Colonic mucosa (tissue), 4 donors: ENCODE measurements around the gene GM2A. TPM values are rescaled to one million over a fixed set of nuclear protein-coding genes. Genes with fewer than 3 reads are reported as not detected.

Experiments used
- DNase-seq: peaks from one replicate; pipeline ENCODE4 v3.0.0-alpha.2; 2020
- H3K27ac ChIP-seq: fragments of 200-600 bp; one replicate; pipeline ENCODE4 v1.8.0; 2021
- H3K27me3 ChIP-seq: fragments of 200-600 bp; one replicate; pipeline ENCODE4 v1.8.0; 2021
- H3K36me3 ChIP-seq: fragments of 200-600 bp; one replicate; pipeline ENCODE4 v1.8.0; 2021
- H3K4me1 ChIP-seq: fragments of 200-600 bp; one replicate; pipeline ENCODE4 v1.8.0; 2021; ENCODE audit warnings: mild to moderate bottlenecking
- H3K4me3 ChIP-seq: fragments of 200-600 bp; one replicate; pipeline ENCODE4 v1.8.0; 2021
- H3K9ac ChIP-seq, 2 donors: one replicate each; pipeline ENCODE4 v1.7.0; 2013; ENCODE audit warnings: control low read depth in 2 of 2, low read depth in 2 of 2, low read length in 2 of 2
- H3K9me3 ChIP-seq: fragments of 200-600 bp; one replicate; pipeline ENCODE4 v1.8.0; 2021
- intact Hi-C: fragments of 100-400 bp; cut with DNase I; formaldehyde crosslinking; loops from one replicate; pipeline ENCODE4 v1.14.1; 2022
- total RNA-seq, 2 donors: library from RNA; stranded (reverse); fragmentation: NEBNext Ultra II Directional in 1 of 2; extraction: Animal tissue kit (Norgen Biotek cat#: 25700) in 1 of 2; gene quantifications; one replicate each; pipeline ENCODE4 v1.2.1, GENCODE V29; 2021
- TF ChIP-seq, protein P1 (sequence below): fragments of 200-600 bp; IDR thresholded peaks from one replicate; pipeline ENCODE4 v1.8.0; 2022; ENCODE audit warnings: antibody characterized with exemption, mild to moderate bottlenecking
- donor health status: healthy.
- donor health status: DM: no; HTN: no; CAD: no.
- donor health status: DM: no; HTN: no; CAD: no.

Gene GM2A
- total RNA-seq, 2 donors from 2014 or later: 22.0 to 27.2 TPM

DNA sequence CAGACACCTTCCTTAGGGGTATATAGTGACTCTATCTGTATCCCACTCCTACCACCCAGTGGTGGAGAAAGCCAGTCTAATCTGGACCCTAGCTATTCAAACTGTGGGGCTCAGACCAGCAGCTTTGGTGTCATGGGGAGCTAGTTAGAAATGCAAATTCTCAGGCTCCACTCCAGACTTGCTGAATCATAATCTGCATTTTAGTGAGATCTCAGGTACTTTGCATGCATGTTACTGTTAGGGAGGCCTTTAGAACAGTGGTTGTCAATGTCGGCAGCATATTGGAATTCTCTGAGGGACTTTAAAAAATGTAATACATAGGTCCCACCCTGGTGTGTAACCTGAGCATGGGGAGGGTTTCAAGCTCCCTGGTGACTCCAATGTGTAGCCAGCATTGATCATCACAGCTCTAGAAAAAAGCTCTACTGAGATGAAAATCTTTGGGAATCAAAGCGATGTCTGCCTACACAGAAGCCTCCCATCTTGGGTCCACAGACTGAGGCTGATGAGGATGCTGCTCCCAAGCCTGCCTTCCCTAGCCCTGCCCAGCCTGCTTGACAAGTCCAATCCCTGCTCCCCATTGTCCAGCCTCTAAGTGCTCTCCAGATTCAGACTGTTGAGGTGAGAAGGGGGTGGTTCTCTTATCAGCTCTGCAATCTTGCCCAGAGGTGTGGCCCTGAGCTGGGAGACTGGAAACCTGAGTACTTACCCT is 11.9 kb upstream of the GM2A start:
- no peaks in the 10 kb centered on the region for H3K27me3 ChIP-seq
- H3K4me1 ChIP-seq: no peaks in the 10 kb centered on the region
- no peak overlapping the region for H3K4me3 ChIP-seq
- no peak overlapping the region for H3K27ac ChIP-seq
- DNase-seq: no peak
- no peaks in the 10 kb centered on the region for H3K9me3 ChIP-seq
- TF ChIP-seq, protein P1, sequence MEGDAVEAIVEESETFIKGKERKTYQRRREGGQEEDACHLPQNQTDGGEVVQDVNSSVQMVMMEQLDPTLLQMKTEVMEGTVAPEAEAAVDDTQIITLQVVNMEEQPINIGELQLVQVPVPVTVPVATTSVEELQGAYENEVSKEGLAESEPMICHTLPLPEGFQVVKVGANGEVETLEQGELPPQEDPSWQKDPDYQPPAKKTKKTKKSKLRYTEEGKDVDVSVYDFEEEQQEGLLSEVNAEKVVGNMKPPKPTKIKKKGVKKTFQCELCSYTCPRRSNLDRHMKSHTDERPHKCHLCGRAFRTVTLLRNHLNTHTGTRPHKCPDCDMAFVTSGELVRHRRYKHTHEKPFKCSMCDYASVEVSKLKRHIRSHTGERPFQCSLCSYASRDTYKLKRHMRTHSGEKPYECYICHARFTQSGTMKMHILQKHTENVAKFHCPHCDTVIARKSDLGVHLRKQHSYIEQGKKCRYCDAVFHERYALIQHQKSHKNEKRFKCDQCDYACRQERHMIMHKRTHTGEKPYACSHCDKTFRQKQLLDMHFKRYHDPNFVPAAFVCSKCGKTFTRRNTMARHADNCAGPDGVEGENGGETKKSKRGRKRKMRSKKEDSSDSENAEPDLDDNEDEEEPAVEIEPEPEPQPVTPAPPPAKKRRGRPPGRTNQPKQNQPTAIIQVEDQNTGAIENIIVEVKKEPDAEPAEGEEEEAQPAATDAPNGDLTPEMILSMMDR: no peak
- intact Hi-C loops: no loop called here
- no peaks in the 10 kb centered on the region for H3K36me3 ChIP-seq
- H3K9ac ChIP-seq: no peak overlapping the region

DNA sequence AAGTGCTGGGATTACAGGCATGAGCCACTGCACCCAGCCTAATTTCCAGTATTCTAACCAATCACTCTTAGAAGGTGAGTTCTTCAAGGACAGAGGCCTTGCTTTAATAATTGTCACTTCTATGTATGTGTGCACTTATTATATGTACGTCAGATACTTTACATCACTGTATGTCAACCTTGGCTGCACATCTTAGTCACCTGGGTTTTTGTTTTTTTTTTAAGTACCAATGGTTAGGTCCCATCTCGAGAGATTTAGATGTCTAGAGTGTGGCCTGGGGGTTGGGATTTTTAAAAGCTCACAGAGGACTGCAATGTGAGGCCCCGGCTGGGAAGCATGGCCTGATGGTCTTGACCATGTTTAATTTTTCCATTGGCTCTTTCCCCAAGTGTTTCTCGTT is 9.9 kb upstream of the GM2A start:
- intact Hi-C loops: no loop called here
- no peak for DNase-seq
- no peaks in the 10 kb centered on the region for H3K4me1 ChIP-seq
- TF ChIP-seq, protein P1: no peak
- H3K9me3 ChIP-seq: no peaks in the 10 kb centered on the region
- H3K4me3 ChIP-seq: no peak overlapping the region
- no peaks in the 10 kb centered on the region for H3K36me3 ChIP-seq
- no peak overlapping the region for H3K9ac ChIP-seq
- no peaks in the 10 kb centered on the region for H3K27me3 ChIP-seq
- no peak overlapping the region for H3K27ac ChIP-seq

DNA sequence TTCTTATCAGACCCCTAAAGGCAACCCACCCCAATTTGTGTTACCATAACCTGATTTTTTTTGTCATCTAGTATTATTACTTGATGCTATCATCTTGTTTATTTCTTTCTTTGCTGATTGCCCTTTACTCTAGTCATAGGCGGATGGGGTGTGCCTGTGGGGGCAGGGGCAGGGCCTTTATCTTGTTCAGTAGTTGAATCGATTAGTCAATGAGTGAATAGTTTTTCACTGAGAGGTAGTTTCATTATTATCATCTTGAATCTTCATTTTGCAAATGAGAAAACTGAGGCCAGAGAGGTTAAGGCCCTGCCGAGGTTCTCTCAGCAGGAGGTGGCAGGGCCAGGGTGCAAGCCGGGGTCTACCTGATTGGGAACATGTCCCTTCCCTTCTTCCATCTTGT is 9.4 kb upstream of the GM2A start:
- no peaks in the 10 kb centered on the region for H3K4me1 ChIP-seq
- H3K36me3 ChIP-seq: no peaks in the 10 kb centered on the region
- H3K27ac ChIP-seq: no peak overlapping the region
- no peak overlapping the region for H3K9ac ChIP-seq
- no peak for DNase-seq
- TF ChIP-seq, protein P1: no peak
- no peaks in the 10 kb centered on the region for H3K27me3 ChIP-seq
- intact Hi-C loops: no loop called here
- H3K9me3 ChIP-seq: no peaks in the 10 kb centered on the region
- H3K4me3 ChIP-seq: no peak overlapping the region

DNA sequence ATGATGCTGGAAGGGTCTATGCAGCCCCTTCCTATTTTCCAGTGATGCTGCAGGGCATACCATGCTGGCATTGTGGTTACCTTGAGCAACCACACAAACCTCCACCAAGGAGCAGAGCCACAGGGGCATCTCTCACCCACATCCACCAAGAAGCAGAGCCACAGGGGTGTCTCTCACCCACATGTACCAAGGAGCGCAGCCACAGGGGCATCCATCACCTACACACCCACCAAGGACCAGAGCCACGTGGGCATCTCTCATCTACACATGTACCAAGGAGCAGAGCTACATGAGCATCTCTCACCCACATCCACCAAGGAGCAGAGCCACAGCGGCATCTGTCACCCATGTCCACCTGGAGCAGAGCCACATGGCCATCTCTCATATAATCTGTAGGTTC is 8.8 kb upstream of the GM2A start:
- H3K9me3 ChIP-seq: no peaks in the 10 kb centered on the region
- intact Hi-C loops: no loop called here
- no peak overlapping the region for H3K4me3 ChIP-seq
- no peak for DNase-seq
- no peaks in the 10 kb centered on the region for H3K36me3 ChIP-seq
- H3K27ac ChIP-seq: no peak overlapping the region
- H3K4me1 ChIP-seq: no peaks in the 10 kb centered on the region
- TF ChIP-seq, protein P1: no peak
- no peak overlapping the region for H3K9ac ChIP-seq
- H3K27me3 ChIP-seq: no peaks in the 10 kb centered on the region

DNA sequence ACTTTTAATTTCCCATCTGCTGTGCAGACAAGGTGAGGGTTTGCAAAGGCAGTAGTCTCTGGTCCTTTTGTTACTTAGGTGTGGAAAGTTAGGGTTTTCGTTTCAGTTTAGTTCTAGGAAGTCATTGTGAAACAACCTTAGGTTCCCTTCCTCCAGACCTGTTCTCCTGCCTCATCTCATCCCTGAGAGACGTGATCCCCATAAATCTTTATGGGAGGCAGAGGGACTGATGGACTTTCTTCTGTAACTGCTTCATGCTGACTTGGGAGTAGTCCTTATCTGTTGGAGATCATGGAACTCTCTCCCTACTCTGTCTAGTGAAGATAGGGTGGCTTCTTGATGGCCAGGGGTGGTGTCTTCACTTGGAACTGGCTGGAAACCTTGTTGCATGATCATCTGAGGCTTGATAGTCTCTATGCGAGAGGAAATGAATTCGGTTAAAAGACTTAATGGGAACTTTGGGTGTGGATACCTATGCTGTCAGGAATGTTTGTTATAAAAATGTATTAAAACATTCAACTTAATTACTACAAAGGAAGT is 7.2 kb upstream of the GM2A start:
- no peak for DNase-seq
- intact Hi-C loops: no loop called here
- no peak overlapping the region for H3K4me3 ChIP-seq
- H3K36me3 ChIP-seq: no peaks in the 10 kb centered on the region
- TF ChIP-seq, protein P1: no peak
- H3K27ac ChIP-seq: no peak overlapping the region
- no peaks in the 10 kb centered on the region for H3K9me3 ChIP-seq
- H3K27me3 ChIP-seq: no peaks in the 10 kb centered on the region
- no peaks in the 10 kb centered on the region for H3K4me1 ChIP-seq
- no peak overlapping the region for H3K9ac ChIP-seq
